HFFc6 (cell line): Measurements from ENCODE around the gene RPL18. TPM values are rescaled to one million over a fixed set of nuclear protein-coding genes. Genes with fewer than 3 reads are reported as not detected.
A peak's percentile ranks its signal among the peaks of the same experiment; 100 is the strongest.

Source experiments
- DNase-seq: peaks from one replicate; pipeline ENCODE4 v3.0.0-alpha.2; 2018
- H3K27ac Mint-ChIP-seq: 2 replicates; pipeline ENCODE4 v1.8.0; 2020; ENCODE audit warnings: mild to moderate bottlenecking, mixed read lengths
- H3K27me3 Mint-ChIP-seq: 2 replicates; pipeline ENCODE4 v1.8.0; 2021; ENCODE audit warnings: mild to moderate bottlenecking, moderate library complexity, mixed read lengths; ENCODE audit not compliant: insufficient read depth
- H3K36me3 Mint-ChIP-seq: 2 replicates; pipeline ENCODE4 v1.8.0; 2021; ENCODE audit warnings: low read depth, mixed read lengths
- H3K4me1 Mint-ChIP-seq: 2 replicates; pipeline ENCODE4 v1.8.0; 2020; ENCODE audit warnings: low read depth, mixed read lengths
- H3K4me3 Mint-ChIP-seq: 2 replicates; pipeline ENCODE4 v1.8.0; 2020; ENCODE audit warnings: mild to moderate bottlenecking, moderate library complexity, mixed read lengths
- H3K9me3 Mint-ChIP-seq: 2 replicates; pipeline ENCODE4 v1.8.0; 2020; ENCODE audit warnings: mild to moderate bottlenecking, mixed read lengths
- total RNA-seq, 6 experiments: library from RNA; stranded (reverse); fragmentation: NEBNext Ultra II Directional; extraction: Animal tissue kit (Norgen Biotek cat#: 25700); gene quantifications; 2 replicates in 1 of 6; 3 replicates in 5 of 6; pipeline ENCODE4 v1.2.3, GENCODE V29; 2021
- TF ChIP-seq, protein P1 (sequence below): fragments of 200-600 bp; sonication (generic); IDR thresholded peaks from 2 replicates; pipeline ENCODE4 v1.5.0; 2021; ENCODE audit warnings: antibody characterized with exemption, mild to moderate bottlenecking

RPL18 gene
- total RNA-seq, 6 experiments from 2014 or later: 1,359 to 1,448 (median 1,407) TPM

DNA sequence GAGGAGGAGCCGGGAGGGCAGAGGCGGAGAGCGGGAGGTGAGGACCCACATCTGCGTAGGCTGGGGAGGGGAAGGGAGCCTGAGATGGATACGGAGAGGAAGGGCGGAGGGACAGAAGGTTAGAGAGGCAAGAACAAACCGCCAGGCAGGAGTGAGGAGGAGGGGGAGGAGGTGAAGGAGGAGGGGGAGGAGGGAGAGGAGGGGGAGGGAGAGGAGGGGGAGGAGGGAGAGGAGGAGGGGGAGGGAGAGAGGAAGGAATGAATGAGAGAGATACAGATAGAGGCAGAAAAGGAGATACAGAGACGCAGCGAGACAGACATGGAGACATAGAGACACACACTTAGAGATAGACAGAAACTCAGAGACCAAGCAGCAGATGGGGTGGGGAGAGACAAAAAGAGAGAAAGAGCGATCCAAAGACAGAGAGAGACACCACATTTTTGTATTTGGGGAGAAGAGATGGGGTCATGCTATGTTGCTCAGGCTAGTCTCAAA is 27.8 kb upstream of the RPL18 start:
- H3K9me3 Mint-ChIP-seq: no peaks in the 10 kb centered on the region
- H3K27ac Mint-ChIP-seq: no peak overlapping the region
- DNase-seq: no peak
- no peaks in the 10 kb centered on the region for H3K36me3 Mint-ChIP-seq
- peak overlapping the region; percentile 26; the same call in 1 of the 2 replicates for H3K4me3 Mint-ChIP-seq
- TF ChIP-seq, protein P1, sequence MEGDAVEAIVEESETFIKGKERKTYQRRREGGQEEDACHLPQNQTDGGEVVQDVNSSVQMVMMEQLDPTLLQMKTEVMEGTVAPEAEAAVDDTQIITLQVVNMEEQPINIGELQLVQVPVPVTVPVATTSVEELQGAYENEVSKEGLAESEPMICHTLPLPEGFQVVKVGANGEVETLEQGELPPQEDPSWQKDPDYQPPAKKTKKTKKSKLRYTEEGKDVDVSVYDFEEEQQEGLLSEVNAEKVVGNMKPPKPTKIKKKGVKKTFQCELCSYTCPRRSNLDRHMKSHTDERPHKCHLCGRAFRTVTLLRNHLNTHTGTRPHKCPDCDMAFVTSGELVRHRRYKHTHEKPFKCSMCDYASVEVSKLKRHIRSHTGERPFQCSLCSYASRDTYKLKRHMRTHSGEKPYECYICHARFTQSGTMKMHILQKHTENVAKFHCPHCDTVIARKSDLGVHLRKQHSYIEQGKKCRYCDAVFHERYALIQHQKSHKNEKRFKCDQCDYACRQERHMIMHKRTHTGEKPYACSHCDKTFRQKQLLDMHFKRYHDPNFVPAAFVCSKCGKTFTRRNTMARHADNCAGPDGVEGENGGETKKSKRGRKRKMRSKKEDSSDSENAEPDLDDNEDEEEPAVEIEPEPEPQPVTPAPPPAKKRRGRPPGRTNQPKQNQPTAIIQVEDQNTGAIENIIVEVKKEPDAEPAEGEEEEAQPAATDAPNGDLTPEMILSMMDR: no peak
- peaks cover 21% of the 10 kb centered on the region for H3K4me1 Mint-ChIP-seq
- peaks cover 19% of the 10 kb centered on the region for H3K27me3 Mint-ChIP-seq

DNA sequence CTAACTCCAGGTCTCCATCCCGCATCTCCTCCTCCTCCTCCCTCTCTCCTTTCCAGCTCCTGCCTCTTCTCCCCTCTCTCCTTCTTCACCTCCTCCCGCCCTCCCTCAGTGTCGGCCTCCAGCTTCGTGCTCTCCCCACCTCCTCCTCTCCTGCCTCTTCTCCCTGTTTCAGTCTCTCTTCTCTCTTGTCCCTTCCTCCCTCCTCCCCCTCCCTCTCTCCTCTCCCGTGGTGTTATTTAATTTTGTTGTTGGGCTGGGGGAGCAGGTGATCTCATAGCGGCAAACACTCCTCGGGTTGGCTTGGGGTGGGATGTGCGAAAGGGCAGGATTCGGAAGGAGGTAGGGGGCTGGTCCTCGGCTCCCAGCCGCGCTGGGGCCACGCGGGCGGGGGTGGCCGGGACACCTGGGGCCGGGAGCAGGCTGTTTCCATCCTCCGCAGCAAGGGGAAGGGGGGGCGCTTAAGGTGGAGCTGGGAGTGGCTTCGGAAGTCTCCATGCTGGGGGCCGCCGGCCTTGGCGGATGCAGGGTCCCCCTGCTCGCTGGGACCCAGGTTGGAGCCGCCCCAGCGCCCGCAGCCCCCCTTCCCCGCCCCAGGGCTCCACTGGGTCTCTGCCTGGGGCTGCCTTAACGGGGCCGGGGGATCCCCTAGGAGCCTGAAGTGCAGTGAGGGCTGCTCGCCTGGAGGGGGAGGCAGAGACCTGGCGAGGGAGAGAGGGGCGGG is 27.2 kb upstream of the RPL18 start, which contains the start of gene CA11:
TSS of gene CA11 (minus strand) at position 187 of the 721 bp plus-strand sequence. CDS start 555 bp downstream, outside the sequence.
- Mint-ChIP-seq H3K36me3 (no peaks in the 10 kb centered on the region), H3K9me3 (no peaks in the 10 kb centered on the region), H3K27me3 (peaks cover 22% of the 10 kb centered on the region), H3K4me1 (peaks cover 21% of the 10 kb centered on the region), H3K27ac (no peak within 1 kb of the TSS; the same call in 1 of the 2 replicates), H3K4me3 (peak within 1 kb of the TSS; percentile 69)
- TF ChIP-seq, protein P1: peak; percentile 85
- peak; percentile 45 for DNase-seq

DNA sequence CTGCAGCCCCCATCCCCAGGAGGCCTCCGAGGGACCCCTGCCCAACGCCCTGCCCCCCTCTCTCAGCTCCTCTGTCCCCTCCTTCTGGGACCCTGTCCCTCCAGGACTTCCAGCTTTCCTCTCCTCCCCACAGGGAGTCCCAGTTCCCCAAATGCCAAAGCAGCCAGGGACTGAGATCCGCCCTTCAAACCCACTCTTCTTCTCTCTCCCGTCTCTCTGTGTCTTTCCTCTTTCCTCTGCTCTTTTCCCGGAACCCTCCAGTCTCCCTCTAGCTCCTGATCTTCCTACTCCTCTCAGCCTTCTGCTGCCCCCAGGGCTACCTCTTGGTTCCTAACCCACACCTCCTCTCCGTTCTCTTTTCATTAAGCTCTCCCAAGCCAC is 26.6 kb upstream of the RPL18 start:
- Mint-ChIP-seq H3K27me3 (peaks cover 22% of the 10 kb centered on the region), H3K27ac (no peak overlapping the region; the same call in 1 of the 2 replicates), H3K4me3 (peak overlapping the region; percentile 69), H3K9me3 (no peaks in the 10 kb centered on the region), H3K4me1 (peaks cover 21% of the 10 kb centered on the region), H3K36me3 (no peaks in the 10 kb centered on the region)
- TF ChIP-seq, protein P1: no peak
- DNase-seq: no peak

DNA sequence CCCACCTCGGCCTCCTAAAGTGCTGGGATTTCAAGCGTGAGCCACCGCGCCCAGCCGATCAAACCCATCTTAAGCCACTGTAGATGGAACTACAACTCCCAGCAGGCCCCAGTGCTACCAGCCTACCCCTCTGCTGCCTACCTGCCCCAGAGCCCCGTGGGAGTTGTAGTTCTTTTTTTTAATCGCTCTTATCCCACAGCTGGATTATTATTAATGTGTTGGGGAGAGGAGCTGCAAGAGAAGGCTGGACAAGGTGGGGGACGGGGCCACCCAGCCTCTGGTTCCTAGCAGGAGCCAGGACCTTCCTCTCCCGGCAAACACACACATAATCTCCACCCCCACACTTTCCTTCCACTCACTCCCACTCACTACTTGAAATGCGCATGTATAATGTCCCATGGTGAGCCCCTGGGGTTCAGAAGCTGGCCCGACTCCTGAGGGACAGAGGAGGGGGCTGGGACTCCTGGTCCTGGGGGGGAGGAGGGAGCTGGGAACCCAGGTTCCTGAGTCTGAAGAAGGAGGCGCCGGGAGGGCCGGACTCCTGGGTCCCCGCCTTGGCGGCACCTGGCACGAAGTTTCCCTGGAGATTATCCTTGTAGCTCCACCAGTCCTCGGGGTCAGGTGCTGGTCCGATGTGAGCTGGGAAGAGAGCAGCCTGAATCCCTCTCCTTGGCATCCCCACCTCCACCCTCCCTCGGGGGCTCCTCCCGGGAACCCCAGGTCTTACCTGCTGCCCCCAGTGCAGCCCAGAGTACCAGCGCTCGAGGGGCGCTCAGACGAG is 26.1 kb upstream of the RPL18 start:
- Mint-ChIP-seq H3K36me3 (no peaks in the 10 kb centered on the region), H3K27ac (no peak overlapping the region), H3K27me3 (peaks cover 23% of the 10 kb centered on the region), H3K9me3 (no peaks in the 10 kb centered on the region), H3K4me1 (peaks cover 22% of the 10 kb centered on the region), H3K4me3 (peak overlapping the region; percentile 35; the same call in 1 of the 2 replicates)
- DNase-seq: peak; percentile 45
- TF ChIP-seq, protein P1: no peak

DNA sequence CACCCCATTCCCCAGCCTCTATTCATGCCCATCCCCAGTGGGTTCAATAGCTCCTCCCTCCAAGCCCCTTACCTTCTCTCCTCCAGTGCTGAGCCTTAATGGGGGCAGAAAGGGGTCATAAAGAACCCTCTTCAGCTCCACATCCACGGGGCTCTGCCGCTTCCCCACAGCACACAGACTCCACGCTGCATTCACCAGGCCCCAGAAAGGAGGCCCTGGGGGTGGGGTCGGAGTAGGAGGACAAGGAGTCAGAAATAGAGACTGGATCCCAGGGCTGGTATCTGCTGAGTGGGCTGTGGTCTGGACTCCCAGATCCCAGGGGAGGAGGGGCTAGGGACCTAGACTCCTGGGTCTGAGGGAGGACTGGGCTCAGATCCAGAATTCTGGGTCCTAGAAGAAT is 25.4 kb upstream of the RPL18 start:
- H3K27ac Mint-ChIP-seq: no peak overlapping the region
- no peaks in the 10 kb centered on the region for H3K9me3 Mint-ChIP-seq
- DNase-seq: no peak
- no peaks in the 10 kb centered on the region for H3K36me3 Mint-ChIP-seq
- peaks cover 22% of the 10 kb centered on the region for H3K27me3 Mint-ChIP-seq
- peaks cover 22% of the 10 kb centered on the region for H3K4me1 Mint-ChIP-seq
- H3K4me3 Mint-ChIP-seq: no peak overlapping the region
- TF ChIP-seq, protein P1: no peak
